GM21528 (cell line): ENCODE results near the gene MXD3.
"Not testable (repeated sequence)": the region's sequence is repeated elsewhere in the genome, so short reads cannot be mapped to it uniquely, and the experiment has no call there.

Source experiments
- ATAC-seq: cut with Tn5 transposase; IDR thresholded peaks from one replicate; pipeline ENCODE4 v1.9.1; 2021; ENCODE audit warnings: mild to moderate bottlenecking, moderate library complexity; ENCODE audit not compliant: unreplicated experiment, low FRiP score

The MXD3 gene

DNA sequence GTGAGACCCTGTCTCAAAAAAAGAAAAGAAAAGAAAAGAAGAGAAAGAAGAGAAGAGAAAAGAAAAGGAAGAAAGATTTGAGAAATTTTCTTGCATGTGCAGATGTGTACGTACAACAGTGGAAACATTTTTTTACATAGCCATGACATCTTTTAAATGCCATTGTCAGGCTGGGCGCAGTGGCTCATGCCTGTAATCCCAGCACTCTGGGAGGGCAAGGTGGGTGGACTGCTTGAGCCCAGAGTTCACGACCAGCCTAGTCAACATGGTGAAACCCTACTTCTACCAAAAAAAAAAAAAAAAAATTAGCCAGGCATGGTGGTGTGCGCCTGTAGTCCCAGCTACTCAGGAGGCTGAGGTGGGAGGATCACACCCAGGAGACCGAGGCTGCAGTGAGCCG is 33.2 kb upstream of the MXD3 start:
- ATAC-seq, result no peak

DNA sequence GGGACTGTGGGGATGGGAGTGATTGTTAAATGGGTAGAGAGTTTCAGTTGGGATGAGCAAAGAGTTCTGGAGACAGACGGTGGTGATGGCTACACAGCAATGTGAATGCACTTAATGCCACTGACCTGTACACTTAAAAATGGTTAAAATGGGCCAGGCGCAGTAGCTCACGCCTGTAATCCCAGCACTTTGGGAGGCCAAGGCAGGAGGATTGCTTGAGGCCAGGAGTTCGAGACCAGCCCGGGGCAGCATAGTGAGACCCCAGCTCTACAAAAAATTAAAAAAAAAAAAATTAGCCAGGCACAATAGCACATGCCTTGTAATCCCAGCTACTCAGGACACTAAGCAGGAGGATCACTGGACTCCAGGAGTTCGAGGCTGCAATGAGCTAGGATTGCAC is 32.1 kb upstream of the MXD3 start:
- ATAC-seq, result no peak

DNA sequence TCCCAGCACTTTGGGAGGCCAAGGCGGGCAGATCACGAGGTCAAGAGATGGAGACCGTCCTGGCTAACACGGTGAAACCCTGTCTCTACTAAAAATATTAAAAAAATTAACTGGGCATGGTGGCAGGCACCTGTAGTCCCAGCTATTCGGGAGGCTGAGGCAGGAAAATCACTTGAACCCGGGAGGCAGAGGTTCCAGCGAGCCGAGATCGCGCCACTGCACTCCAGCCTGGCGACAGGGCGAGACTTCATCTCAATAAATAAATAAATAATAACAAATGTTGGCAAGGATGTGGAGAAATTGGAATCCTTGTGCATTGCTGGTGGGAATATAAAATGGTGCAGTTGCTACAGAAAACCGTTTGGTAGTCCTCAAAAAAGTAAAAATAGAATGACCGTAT is 31.3 kb upstream of the MXD3 start:
- ATAC-seq, result not testable (repeated sequence)

DNA sequence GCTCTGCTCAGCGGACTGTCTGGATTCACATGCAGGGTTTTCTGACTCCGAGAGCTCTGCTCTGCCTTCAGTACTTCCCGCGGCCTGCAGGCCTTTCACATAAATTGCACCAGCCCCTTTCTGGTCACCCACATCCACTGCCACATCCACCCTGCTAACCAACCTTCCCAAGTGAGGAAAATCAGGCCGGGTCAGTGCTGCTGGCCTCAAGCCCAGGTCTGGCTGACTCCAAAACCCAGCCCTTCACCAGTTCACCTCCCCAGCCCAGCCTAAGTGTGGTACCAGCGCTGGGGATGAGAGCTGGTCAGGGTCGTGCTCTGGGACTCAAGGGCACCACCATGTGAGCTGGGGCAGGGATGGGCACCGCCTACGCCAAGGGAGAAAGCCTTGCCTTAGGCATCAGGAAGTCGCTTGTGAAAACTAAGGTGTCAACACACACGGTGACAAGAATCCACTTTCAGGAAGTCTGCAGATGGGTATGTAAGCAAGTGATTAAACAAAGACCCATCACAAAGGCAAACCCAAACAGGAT is 27.5 kb upstream of the MXD3 start:
- ATAC-seq, result no peak

DNA sequence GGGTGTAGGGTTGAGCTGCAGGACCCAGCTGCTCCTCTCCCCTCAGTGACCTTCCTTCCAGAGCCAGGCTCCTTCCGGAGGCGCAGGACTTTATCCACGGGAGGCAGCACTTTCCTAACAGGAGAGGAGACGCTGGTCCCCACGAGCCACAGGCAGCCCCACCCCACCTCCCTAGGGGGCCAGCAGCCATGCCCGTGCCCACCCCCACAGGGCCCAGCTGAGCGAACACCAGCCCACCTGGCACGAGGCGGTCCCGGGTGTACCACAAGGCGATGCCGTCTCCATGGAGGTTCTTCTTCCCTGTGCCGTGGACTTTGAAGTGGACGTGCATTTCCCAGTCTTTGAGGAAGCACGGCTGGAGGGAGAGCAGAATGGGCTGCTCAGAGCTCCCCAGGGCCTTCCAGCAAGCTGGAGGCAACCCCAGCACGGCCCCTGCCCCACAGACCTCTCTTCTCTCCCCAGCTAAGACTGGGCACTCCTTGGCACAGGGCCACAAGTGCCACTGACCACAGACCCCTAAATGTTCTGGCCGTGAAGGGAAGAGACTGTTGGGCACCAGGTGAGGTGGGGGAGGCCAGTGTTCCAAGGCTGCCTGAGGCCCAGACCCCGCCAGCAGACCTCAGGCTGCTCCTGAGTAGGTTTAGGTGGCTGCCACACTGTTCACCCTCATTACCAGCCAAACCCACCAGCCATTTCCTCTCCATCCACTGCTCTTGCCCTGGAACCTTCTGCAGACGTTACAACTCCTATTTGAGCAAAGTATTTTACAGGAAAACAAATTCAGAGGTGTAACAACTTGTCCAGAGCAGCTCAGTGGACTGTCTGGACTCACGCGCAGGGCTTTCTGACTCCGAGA is 26.8 kb upstream of the MXD3 start:
- ATAC-seq, result no peak

DNA sequence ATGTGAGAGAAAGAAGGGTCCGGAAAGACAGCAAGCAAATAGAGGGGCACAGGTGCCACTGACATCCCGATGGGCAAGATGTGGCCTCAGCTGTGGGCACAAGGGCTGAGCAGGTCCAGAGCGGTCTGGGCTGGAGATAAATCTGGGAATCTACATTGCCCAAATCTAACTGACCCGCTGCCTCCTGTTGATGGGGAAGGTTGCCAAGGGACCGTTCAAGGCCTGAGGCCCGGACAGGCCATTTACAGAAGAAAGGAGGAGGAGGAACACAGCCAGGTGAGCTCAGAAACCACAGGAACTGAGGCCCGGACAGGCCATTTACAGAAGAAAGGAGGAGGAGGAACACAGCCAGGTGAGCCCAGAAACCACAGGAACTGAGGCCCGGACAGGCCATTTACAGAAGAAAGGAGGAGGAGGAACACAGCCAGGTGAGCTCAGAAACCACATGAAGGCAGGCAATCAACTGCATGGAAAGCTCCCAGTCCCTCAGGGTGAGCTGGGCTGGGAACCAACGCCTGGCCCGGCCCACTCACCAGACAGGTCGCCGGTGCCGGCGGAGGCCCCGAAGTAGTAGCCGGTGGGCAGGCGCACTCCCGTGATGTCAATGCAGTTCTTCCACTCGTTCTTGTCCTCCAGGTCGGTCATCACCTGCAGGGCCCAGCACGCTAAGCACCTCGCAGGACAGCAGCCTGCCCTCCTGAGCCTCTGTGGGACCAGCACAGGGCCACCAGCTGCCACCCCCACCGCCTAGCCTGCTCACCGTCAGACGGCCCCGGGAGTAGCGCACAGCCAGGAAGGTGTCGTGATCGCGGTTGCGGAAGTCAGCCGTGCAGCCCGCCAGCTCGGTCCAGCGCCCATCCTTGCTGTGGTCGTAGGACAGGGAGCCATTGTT is 25.2 kb upstream of the MXD3 start:
- no peak for ATAC-seq

DNA sequence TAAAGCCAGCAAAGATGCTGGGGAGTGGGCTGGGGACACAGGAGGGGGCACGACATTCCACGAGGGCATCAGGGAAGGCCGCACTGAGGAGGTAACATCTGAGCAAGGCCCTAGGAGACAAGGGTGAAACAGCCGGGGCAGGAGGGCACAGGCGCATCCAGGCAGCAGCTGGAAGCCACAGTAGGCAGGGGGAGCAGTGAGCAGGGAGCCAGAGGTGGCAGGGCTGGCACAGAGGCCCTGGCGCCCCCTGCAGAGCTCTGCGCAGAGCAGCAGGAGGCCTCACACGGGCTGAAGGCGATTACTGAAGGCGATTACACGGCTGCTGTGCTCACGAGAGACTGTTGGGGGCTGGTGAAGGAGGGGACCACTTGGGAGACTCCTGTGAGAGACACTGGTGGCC is 24.4 kb upstream of the MXD3 start:
- ATAC-seq, result no peak

DNA sequence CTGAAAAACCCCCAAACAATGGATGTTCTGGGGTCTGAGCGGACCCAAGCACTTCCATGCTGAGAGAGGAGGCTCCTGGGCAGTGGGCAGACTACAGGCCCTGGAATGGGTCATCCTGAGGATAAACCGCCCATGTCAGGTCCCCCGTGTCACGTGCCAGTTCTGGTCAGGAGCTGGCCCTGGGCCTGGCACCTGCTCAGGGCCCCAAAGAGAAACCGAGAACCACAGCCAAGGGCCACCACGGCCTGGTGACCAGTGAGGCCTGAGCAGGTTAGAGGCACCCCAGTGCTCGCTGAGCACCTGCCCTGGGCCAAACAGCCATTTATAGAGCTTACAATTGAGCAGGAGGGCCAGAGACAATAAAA is 24.0 kb upstream of the MXD3 start:
- no peak for ATAC-seq

DNA sequence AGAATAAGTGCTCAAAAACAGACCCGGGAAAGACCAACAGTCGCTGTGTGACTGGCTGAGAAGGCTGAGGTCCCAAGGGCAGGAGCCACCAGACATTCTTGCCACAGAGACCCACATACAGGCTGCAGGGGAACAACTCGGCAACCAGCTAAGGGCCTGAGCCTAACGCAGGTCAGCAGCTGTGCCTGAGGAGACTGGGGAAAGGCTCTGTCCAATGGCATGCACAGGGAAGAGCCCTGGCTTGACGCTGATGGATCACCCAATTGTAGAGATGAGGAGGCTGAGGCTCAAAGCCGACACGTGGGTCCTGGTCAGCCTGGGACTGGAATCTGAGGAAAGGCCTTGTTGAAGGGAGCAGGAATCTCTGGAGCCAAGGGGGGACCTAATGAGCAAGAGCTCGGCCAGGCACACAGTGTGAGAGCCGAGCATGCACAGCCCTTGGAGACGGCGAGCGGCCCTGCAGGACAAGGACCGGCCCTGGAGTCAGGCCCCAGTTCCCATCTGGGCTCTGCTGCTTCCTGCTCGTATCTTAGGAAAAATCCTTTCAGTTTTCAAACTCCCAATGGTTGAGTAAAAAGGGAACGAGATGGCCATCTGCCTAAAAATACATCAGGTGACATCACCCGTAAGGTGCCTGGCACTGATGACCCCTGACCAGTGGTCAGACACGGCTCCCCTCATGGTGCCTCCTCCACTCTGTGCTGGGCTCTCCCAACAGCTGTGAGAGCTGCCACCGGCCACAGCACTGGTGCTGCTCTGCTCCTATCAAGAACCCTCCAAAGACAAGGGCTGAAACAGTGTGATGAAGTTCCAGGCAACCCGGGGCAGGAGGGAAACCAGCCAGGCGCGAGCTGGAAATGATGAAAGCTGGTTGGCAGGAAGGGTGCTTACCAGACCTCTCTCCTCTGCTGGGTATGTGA is 23.3 kb upstream of the MXD3 start:
- ATAC-seq, result no peak

DNA sequence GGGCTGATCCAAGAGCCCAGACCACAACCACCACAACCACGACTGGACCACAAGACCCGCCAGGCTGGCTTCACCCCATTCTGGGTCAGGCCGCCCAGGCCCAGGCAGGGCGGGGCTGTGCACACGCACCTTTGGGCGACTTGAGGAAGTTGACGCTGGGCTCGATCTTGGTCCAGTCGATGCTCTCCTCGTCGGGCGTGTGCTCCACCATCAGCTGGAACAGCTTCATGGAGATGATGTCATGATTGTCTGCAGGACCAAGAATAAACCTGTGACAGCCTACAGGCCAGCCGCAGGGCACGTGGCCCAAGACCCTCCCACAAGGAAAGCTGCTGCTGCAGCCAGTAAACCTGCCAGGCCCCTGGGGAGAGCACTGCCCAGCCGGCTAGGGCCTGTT is 22.5 kb upstream of the MXD3 start:
- no peak for ATAC-seq

DNA sequence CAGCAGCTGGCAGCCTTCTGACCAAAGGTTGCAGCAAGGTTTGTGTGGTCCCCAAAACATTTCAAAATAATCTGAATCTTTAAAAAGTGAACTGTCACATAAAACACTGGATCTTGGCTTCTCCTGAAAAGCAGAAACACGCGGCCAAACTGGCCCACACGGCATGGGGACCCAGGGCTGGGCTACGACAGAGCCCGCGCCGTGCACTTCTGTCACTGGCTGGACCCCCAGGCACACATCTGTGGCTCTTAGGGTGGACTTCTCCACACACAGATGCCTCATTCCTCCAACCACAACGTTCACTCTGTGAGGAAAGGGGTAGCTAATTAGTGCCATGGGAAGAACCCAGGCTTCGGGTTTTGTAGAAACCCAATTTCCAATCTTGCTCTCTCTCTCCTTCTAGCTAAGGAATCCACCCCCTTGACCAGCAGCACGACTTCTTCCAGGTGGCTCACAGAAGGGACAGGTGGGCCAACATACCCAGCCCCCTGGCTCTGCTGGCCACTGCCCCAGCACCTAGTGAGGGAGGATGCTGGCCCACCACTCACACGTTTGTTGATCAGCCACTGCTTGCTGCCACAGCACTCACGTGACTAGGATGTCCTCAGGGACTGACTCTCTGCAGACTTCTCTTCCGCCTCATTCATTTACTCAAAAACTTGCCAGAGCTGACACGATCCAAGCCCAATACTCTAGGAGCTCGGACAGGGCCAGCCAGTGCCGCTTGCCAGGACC is 21.9 kb upstream of the MXD3 start:
- ATAC-seq, result no peak

DNA sequence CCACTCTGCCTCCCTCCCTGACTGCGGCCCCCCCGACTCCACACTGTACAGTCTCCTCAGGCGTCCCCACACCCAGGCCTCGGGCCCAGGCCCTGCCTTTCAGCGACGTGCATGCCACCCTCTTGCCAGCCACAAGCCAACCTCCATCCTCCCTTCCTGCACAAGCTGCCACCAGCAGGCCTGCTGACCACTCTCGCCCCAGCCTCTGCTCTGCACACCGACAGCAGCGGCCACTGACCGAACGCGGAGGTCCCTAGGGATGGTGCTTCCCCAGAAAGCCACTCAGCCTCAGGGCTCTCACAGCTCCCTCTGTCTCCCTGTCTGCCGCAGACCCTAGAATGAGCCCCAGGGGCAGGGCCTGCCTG is 21.2 kb upstream of the MXD3 start:
- ATAC-seq, result no peak

DNA sequence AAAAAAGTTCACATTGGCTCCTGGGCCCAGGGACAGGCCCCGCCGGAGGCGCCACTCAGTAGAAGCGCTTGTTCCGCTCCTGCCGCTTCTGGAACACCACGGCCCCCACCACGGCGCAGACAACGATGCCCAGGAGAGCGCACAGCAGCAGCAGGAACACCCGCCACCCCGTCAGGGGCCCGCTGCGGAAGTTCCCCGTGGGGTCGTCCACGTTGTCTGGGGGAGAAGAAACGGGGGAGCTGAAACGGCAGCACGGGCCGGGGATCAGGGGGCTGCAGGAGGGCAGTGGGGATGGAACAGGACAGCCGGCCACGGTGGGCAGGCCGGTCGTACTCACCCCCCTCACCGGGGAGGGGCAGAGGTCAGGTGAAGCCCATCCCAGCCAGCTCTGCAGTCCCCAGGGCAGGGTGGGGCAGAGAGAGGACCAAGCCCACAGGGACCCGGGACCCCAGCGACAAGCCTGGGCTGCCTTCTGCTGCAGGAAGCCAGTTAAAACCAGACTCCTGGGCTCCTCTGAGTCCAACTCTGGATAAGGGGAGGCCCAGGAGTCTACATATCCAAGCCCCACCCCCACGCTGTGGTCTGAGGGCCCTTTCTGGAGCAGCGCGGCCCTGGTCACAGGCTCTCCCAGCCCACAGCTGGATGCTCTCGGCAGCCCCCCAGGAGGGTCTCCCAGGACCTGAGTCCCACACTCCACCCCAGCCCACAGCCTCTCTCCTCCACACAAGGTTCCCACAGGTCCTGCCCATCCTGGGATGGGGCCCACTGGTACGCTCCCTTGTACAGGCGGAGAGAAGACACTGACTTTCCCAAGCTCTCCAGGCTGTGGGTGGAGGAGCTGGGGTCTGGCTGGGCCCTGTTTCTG is 20.6 kb upstream of the MXD3 start:
- no peak for ATAC-seq

DNA sequence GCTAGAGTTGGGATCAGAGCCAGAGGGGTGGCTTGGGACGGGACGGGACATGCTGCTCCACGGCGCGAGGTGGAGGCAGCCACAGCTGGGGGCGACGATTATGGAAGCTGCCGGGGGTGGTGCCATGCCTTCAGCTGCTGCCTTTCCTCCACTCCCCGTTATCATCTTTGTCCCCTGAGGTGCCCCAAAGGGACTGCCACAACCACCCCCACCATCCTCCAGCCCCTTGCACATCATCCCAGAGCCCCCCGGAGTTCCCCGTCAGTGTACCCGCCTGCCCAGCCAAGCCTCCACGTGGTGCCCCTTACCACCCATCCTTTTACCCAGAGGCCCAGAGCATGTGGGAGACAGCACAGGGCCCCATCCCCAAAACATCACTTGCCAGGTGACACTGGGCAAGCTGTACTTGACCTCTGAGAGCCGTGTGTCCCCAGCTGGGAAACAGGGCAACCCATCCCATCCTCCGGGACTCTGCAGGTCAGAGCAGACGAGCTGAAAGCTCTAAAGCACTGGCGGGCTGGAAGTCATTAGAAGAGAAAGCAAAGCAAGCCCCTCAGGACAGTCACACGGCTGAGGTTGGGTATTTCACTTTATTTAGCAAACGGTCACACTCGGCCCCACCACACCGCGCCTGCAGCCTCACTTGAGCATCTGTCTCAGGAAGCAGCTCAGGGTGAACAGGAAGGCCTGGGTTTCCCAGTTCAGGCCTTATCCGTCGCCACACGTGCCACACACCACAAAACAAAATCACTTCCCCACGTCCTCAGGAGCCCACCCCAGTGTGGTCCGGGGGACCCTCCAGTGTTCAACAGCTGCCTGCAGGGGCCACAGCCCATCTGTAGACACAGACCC is 19.5 kb upstream of the MXD3 start:
- ATAC-seq, result no peak

DNA sequence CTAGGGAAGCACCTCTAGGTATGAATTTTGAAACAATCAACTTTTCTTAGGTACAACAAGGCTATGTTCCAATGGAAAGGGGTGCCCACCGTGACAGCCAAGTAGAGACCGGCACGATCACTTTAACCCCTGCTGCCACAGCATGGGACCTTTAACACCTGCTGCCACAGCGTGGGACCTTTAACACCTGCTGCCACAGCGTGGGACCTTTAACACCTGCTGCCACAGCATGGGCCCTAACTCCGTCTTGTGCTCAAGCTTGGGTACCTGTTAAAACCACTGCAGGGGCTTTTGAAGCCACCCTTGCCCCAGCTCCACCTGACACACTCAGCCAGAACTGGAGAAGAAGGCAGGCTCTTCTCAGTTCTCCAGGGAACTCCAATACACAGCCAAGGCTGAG is 18.2 kb upstream of the MXD3 start:
- no peak for ATAC-seq

DNA sequence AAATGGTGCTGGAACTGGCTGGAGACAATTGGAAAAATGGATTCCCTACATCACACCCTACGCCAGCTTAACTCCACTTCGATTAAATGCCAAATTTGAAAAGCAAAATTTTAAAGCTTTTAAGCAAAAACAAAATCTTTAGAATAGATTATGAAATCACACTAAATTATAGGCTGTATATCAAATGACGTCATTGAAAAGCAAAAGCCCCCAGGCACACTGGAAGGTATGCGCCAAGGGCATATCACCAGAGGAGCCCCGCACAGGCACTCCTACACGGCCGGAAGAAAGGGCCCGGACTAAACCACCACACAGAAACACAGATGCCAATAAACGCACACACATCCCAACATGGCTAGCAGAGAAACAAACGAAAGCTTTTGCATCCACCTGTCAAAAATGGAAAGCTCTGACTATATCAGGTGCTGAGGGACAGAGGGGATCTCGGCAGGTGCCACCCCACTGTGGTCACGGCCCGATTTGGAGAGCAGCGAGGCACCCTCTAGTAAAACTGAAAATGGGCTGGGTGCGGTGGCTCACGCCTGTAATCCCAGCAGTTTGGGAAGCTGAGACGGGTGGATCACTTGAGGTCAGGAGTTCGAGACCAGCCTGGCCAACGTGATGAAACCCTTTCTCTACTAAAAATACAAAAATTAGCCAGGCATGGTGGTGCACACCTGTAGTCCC is 17.0 kb upstream of the MXD3 start:
- ATAC-seq, result no peak
